A673 (cell line): ENCODE measurements around the gene CD226. TPM values are rescaled to one million over a fixed set of nuclear protein-coding genes. Genes with fewer than 3 reads are reported as not detected.

Experiments used
- BruUV-seq: library from RNA; stranded (reverse); fragments of 400-500 nt; replicated peaks from 2 replicates; lab custom pipeline; 2021; lab: Mats Ljungman, UMichigan
- CTCF ChIA-PET: fragments of 300-600 bp; sonication (Branson Sonifier 250); formaldehyde crosslinking; loops from one replicate; lab custom pipeline; 2022; ENCODE audit warnings: antibody characterized with exemption; lab: Charles Lee
- POLR2A ChIA-PET: fragments of 300-600 bp; sonication (Branson Sonifier 250); formaldehyde crosslinking; loops from one replicate; lab custom pipeline; 2022; ENCODE audit warnings: antibody characterized with exemption; ENCODE audit not compliant: low non-redundant PET; lab: Charles Lee
- DNase-seq: peaks from one replicate; pipeline ENCODE4 v3.0.0-alpha.2; 2015; ENCODE audit warnings: low spot score
- H3K27ac ChIP-seq: fragments of 200-600 bp; sonication (generic); 2 replicates; pipeline ENCODE4 v1.5.1; 2016; ENCODE audit warnings: mixed run types, low read depth, mild to moderate bottlenecking, mixed read lengths, antibody characterized with exemption, low read length; ENCODE audit not compliant: poor library complexity, severe bottlenecking
- H3K27me3 ChIP-seq: fragments of 200-600 bp; sonication (generic); replicated peaks from 2 replicates; pipeline ENCODE4 v1.6.1; 2017; ENCODE audit warnings: mixed run types, low read depth, mild to moderate bottlenecking, mixed read lengths, antibody characterized with exemption, low read length; ENCODE audit not compliant: insufficient read depth, poor library complexity
- H3K36me3 ChIP-seq: fragments of 200-600 bp; sonication (generic); 2 replicates; pipeline ENCODE4 v1.6.1; 2016; ENCODE audit warnings: mixed run types, mild to moderate bottlenecking, mixed read lengths, antibody characterized with exemption, low read length; ENCODE audit not compliant: insufficient read depth, poor library complexity, severe bottlenecking
- H3K4me1 ChIP-seq: fragments of 200-600 bp; sonication (generic); 2 replicates; pipeline ENCODE4 v1.6.1; 2017; ENCODE audit warnings: mixed run types, mild to moderate bottlenecking, mixed read lengths, antibody characterized with exemption, low read length; ENCODE audit not compliant: insufficient read depth, poor library complexity, severe bottlenecking
- H3K4me3 ChIP-seq: fragments of 200-600 bp; sonication (generic); 2 replicates; pipeline ENCODE4 v1.5.1; 2016; ENCODE audit warnings: low read depth, mixed run types, mild to moderate bottlenecking, mixed read lengths, low read length; ENCODE audit not compliant: poor library complexity, severe bottlenecking
- H3K9me3 ChIP-seq: fragments of 200-600 bp; sonication (generic); 2 replicates; pipeline ENCODE4 v1.6.1; 2016; ENCODE audit warnings: mixed run types, low read depth, mild to moderate bottlenecking, mixed read lengths, antibody characterized with exemption, low read length; ENCODE audit not compliant: poor library complexity, severe bottlenecking
- CTCF ChIP-seq: fragments of 300-800, 200-600 bp; sonication (generic); conservative IDR thresholded peaks from 2 replicates; pipeline ENCODE4 v1.5.1; 2017; ENCODE audit warnings: low read depth, mild to moderate bottlenecking, antibody characterized with exemption, low read length, moderate library complexity, mixed read lengths
- EZH2 ChIP-seq: fragments of 200-600 bp; sonication (generic); IDR thresholded peaks from 2 replicates; pipeline ENCODE4 v1.6.1; 2017; ENCODE audit warnings: borderline replicate concordance, low read depth, mild to moderate bottlenecking, mixed read lengths, antibody characterized with exemption, low read length; ENCODE audit not compliant: poor library complexity, severe bottlenecking
- intact Hi-C: fragments of 100-400 bp; cut with micrococcal nuclease; formaldehyde crosslinking; loops from one replicate; pipeline ENCODE4 v1.10.0; 2022; ENCODE audit not compliant: unreplicated experiment
- total RNA-seq: library from RNA; stranded (reverse); gene quantifications from 2 replicates; pipeline ENCODE4 v1.2.3, GENCODE V29; 2021

Gene CD226
- total RNA-seq, 1 experiment from 2014 or later = 0.71 TPM

- no peak for DNase-seq
- no peak overlapping the region for H3K4me3 ChIP-seq
- no peaks in the 10 kb centered on the region for H3K36me3 ChIP-seq
- H3K4me1 ChIP-seq = no peaks in the 10 kb centered on the region
- POLR2A ChIA-PET = no interaction called here
- CTCF ChIA-PET = no interaction called here
- no peak for TF ChIP-seq CTCF
- TF ChIP-seq EZH2 = no peak
- no peaks in the 10 kb centered on the region for H3K9me3 ChIP-seq
- no TSS peak for BruUV-seq
- no peak overlapping the region for H3K27ac ChIP-seq
- no peaks in the 10 kb centered on the region for H3K27me3 ChIP-seq
- intact Hi-C loops = no loop called here
These were observed 117.5 kb downstream of the CD226 start for GRCh38 chr18:69830189-69830588.

- Histone ChIP-seq H3K4me1 (peaks cover 14% of the 10 kb centered on the region), H3K4me3 (no peak overlapping the region), H3K9me3 (no peaks in the 10 kb centered on the region), H3K27ac (no peak overlapping the region), H3K27me3 (no peaks in the 10 kb centered on the region), H3K36me3 (no peaks in the 10 kb centered on the region)
- ChIA-PET CTCF (no interaction called here), POLR2A (no interaction called here)
- BruUV-seq = no TSS peak
- intact Hi-C loops = no loop called here
- TF ChIP-seq CTCF = no peak
- TF ChIP-seq EZH2 = no peak
- no peak for DNase-seq
These were observed 127.1 kb downstream of the CD226 start for GRCh38 chr18:69820538-69820937.

GRCh38 chr18:69819460-69819859 is 128.2 kb downstream of the CD226 start:
- POLR2A ChIA-PET = no interaction called here
- Histone ChIP-seq H3K9me3 (no peaks in the 10 kb centered on the region), H3K27me3 (no peaks in the 10 kb centered on the region), H3K4me3 (no peak overlapping the region), H3K36me3 (no peaks in the 10 kb centered on the region), H3K4me1 (peaks cover 14% of the 10 kb centered on the region), H3K27ac (no peak overlapping the region)
- intact Hi-C loops = no loop called here
- no TSS peak for BruUV-seq
- CTCF ChIA-PET = no interaction called here
- no peak for DNase-seq
- TF ChIP-seq EZH2 (no peak), CTCF (no peak)
